Sciatic nerve (tissue), 2 donors: ENCODE measurements around the gene FETUB. TPM values are rescaled to one million over a fixed set of nuclear protein-coding genes. Genes with fewer than 3 reads are reported as not detected.

Experiments
- ATAC-seq: fragments of 200-7000 bp; cut with Tn5 transposase; one replicate; pipeline ENCODE4 v1.9.1; 2020; ENCODE audit warnings: mild to moderate bottlenecking, moderate library complexity
- DNase-seq: peaks from one replicate; pipeline ENCODE4 v3.0.0-alpha.2; 2020; ENCODE audit warnings: low spot score
- intact Hi-C: fragments of 100-400 bp; cut with DNase I; formaldehyde crosslinking; loops from one replicate; pipeline ENCODE4 v1.14.2; 2022
- total RNA-seq: library from RNA; stranded (reverse); fragmentation: NEBNext Ultra II Directional; extraction: Animal tissue kit (Norgen Biotek cat#: 25700); gene quantifications from one replicate; pipeline ENCODE4 v1.2.1, GENCODE V29; 2021
- donor health status: DM: no; HTN: no; CAD: no.
- donor health status: DM: no; HTN: no; CAD: no.

FETUB gene, protein sequence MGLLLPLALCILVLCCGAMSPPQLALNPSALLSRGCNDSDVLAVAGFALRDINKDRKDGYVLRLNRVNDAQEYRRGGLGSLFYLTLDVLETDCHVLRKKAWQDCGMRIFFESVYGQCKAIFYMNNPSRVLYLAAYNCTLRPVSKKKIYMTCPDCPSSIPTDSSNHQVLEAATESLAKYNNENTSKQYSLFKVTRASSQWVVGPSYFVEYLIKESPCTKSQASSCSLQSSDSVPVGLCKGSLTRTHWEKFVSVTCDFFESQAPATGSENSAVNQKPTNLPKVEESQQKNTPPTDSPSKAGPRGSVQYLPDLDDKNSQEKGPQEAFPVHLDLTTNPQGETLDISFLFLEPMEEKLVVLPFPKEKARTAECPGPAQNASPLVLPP
- not detected for total RNA-seq

DNA sequence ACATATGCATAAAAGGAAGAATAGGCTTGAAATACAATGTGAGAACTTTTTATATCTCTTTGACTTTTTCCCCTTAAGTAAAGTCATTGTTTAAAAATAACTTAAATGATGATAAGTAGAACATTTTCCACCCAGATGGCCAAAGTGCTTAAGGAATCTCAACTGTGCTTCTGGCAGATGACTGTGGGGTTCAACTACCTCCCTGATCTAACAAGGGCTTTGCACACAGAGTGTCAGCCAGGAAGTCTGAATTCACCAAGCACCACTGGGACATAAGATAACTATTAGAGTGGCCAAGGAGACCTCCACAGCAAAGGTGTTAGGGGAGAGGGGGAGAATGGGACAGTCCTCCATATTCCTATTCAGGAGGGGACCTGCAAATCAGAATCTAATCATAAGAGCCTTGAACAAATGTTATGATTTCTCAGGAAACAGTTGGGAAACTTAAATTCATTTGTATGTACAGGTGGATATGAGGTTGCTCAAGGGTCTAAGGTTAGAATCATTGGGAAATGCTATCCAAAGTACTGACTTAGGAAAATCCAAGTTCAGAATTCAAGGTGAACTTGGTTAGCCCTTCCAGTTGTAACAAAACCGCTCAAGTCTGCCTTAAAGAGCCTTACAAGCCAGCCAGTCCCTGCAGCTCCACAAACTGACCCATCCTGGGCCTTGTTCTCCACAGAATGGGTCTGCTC lies at the start of gene FETUB:
TSS of gene FETUB (plus strand) at position 622 of the 695 bp plus-strand sequence. CDS start at position 684, 62 bp downstream.
- no peak for DNase-seq
- ATAC-seq, result no peak
- intact Hi-C loops, result no loop called here

DNA sequence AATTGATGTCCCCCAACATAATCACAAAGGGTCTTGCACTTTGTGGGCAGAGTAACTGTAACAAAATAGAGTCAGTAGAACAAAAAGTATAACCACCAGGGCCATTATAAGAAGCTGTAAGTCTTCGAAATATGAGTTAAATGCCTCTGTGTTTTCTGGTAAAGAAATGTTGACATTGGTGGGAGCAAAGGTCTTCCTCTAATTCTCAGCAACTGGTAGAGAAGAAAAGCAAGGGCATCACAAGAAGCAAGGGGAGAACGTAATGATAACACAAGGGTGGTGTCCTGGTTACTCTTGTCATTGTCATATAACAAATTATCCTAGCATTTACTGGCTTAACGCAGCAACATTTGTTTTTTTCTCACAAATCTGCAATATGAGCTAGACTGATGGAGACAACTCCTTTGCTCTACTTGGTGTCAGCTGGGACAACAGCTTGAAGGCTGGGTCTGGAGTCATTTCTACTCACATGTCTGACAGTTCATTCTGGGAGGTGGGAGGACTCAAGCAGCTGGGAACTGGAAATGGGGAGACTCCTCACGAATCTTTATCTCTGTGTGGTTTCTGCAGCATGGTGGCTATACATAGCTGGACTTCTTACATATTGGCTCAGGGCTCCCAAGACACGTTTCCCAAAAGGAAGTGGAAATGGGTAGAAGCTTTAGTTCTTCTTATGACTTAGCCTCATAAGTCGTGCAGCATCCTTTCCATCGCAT lies 49.5 kb upstream of the FETUB start:
- intact Hi-C loops, result no loop called here
- ATAC-seq (no peak), DNase-seq (no peak)

DNA sequence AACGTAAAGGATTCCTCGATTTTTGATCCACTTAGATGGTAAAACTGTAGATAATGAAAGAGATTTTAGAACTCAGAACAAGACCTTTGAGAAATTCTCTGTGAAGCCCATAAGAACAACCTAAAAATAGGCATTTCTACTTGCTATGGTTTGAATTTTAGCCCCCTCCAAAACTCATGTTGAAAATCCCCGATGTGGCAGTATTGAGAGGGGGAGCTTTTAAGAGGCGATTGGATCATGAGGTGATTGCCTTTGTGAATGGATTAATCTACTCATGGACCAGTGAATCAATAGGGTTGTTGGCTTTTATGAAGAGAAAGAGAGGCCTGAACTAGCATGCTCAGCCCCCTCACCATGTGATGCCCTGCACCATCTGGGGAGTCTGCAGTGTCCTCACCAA lies 47.5 kb upstream of the FETUB start:
- no peak for ATAC-seq
- DNase-seq, result no peak
- intact Hi-C loops, result no loop called here

GRCh38 chr3:186593862-186594261 lies 46.3 kb upstream of the FETUB start:
- DNase-seq, result no peak
- ATAC-seq, result no peak
- intact Hi-C loops, result no loop called here

GRCh38 chr3:186594591-186595113 lies 45.5 kb upstream of the FETUB start:
- intact Hi-C loops, result no loop called here
- DNase-seq (no peak), ATAC-seq (no peak)

DNA sequence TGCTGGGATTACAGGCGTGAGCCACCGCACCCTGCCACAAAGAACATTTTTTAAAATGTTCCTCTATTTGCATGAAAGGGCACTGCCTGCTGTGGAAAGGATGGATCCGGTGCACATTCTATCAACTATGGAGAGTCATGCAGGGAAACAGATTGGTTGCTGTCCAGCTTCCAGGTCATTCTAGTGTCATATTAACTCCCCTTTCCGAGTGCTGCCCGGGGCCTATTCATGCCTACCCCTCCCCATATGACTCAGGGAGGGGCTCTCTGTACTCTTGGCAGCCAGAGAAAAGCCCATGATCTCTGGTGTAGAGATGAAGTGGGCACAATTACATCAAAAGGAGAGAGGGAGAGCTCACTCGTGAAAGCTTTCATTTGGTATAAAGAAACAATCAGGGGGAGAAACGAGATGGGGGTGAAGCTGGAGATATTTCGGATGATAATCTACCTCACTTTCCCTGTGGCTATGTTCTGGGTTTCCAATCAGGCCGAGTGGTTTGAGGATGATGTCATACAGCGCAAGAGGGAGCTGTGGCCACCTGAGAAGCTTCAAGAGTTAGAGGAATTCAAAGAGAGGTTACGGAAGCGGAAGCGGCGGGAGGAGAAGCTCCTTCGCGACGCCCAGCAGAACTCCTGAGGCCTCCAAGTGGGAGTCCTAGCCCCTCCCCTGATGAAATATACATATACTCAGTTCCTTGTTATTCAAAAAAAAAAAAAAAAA lies 43.5 kb upstream of the FETUB start:
- intact Hi-C loops, result no loop called here
- DNase-seq, result no peak
- no peak for ATAC-seq

DNA sequence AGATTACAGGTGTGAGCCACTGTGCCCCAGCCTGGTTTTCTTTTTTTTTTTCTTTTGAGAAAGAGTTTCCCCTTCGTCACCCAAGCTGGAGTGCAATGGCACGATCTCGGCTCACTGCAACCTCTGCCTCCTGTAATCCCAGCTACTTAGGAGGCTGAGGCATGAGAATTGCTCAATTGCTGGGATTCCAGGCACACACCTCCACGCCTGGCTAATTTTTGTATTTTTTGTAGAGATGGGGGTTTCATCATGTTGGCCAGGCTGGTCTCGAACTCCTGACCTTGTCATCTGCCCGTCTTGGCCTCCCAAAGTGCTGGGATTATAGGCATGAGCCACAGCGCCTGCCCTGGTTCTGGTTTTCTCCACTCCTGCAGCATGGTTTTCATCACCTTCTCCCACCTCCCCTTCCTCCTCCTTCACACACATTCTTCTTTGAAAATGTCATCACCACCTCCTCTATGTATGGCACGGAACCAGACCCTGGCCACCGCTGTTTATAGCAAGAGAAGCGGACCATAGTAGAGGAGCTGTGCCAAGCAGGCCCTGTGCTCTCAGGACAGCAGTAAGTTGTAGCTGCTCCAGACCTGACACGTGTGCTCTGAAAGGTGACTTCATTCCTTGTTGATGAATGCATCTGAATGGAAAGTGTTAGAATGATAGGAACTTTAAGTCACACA lies 42.0 kb upstream of the FETUB start:
- intact Hi-C loops, result no loop called here
- DNase-seq (no peak), ATAC-seq (no peak)

GRCh38 chr3:186598794-186599141 lies 41.4 kb upstream of the FETUB start:
- ATAC-seq (no peak), DNase-seq (no peak)
- intact Hi-C loops, result no loop called here

- ATAC-seq, result no peak
- intact Hi-C loops, result no loop called here
Observed at GRCh38 chr3:186599142-186599784, 40.9 kb upstream of the FETUB start.

GRCh38 chr3:186599785-186600166 lies 40.4 kb upstream of the FETUB start:
- intact Hi-C loops, result no loop called here
- ATAC-seq, result no peak
- DNase-seq, result no peak

More at GRCh38 chr3:186599142-186599784, 40.9 kb upstream of the FETUB start:
- DNase-seq, result no peak

- no peak for ATAC-seq
- intact Hi-C loops, result no loop called here
Observed at GRCh38 chr3:186600896-186601295, 39.3 kb upstream of the FETUB start.

GRCh38 chr3:186603159-186603558 lies 37.0 kb upstream of the FETUB start:
- no peak for DNase-seq
- intact Hi-C loops, result no loop called here
- ATAC-seq, result no peak

More at GRCh38 chr3:186600896-186601295, 39.3 kb upstream of the FETUB start:
- DNase-seq, result no peak

DNA sequence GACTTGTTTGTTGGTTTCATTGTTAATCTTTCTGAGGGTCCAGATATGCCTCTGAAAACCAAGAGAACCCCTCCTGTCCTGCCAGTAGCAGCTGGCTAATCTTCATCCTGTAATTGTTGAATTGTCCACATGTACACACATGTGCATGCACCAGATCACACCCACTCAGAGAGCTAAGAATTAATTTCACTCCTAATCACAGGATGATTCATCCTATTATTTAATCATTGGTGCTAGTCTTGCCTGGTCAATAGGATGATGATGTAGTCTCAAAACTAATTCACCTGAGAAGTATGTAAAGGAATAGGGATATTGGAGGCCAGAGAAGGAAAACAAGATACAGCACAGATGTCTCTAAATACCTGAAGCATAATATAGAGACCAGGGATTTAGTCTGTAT lies 35.1 kb upstream of the FETUB start:
- no peak for ATAC-seq
- no peak for DNase-seq
- intact Hi-C loops, result no loop called here

DNA sequence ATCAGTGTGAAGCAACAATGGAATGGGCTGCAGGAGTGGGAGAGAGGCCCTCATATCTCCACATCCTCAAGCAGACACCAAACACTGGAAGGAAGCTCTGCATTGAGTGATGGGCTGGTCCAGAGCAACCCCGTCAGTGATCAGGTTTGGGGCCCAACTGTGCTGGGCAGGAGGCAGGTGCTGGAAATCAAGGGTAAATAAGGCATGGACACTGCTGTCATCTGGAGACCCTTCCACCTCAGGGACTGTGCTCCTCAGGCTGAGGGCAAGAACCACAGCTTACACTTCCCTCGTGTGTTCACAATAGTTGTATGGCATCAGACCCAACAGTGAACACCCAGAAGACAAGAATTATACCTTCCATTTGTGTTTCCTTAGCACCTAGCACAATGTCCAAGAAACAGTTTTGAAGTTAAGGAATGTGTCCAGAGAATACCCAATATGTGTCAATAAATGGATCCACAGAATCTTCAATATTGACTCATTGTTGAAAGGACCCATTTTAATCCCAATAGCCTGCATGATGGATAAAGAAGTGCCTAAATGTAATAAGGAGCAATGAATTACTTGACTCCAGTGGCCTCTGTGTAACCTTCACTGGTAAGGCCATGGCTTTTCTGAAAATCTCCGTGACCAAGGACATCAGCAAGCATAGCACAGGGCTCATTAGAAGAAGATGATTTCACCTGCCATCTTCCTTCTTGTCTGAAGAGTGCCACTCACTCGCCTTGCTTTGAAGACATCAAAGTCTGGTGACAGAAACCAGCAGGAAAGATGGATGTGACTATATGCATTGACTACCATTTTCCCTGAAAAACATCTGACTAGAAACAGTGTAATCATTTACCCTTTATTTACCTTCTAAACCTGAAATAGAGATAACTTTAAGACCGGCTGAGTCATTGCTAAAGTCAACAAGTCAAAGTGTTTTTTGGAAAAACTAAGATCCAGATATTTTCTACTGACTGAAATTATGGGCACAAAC lies 34.3 kb upstream of the FETUB start:
- ATAC-seq (no peak), DNase-seq (no peak)
- intact Hi-C loops, result no loop called here

DNA sequence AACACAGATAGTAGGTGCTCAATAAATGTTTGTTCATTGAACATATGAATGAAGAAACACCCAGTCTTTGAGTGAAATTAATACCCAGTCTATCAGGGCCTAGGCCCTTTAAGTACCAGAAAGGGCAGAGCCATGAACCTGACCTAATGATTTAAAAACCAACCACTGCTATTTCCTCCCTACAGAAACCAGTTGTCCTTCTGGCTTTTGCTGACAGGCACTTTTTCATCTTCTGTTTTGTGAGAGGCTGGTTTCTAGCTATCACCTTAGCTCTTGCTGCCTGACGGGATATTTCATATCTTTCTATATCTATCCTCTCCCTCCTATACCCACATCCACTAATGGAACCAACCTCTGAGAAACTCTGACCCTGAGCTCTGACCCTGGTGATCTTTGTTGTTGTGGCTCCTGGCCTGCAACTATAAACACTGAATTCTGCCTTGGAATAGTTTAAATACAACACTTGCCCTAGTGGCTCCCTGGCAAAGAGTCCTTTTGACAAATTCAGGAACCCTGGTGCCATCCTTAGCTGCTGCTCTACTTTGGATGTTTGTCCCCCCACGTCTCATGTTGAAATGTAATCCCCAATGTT lies 31.5 kb upstream of the FETUB start:
- no peak for ATAC-seq
- intact Hi-C loops, result no loop called here
- no peak for DNase-seq

DNA sequence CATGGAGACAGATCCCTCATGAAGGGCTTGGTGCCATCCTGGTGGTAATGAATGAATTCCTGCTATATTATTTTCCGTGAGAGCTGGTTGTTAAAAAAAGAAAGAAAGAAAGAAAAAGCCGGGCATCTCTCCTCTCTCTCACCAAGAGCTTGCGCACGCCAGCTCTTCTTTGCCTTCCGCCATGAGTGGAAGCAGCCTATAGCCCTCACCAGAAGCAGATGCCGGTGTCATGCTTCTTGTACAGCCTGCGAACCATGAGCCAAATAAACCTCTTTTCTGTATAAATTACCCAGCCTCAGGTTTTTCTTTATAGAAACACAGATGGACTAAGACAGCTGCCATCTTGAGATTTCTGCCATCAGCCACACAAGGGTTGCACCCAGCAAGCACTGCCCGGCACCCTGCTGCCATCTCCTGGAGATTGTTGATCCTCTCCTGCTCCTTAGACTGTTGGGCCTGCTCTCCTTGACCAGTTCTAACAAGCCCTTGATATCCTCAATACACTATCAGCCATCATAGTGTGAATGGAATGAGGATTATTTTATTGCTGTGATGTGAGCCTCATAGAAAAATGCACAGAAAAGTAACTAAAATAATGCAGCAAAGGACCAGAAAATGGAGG lies 30.8 kb upstream of the FETUB start:
- DNase-seq, result no peak
- ATAC-seq, result no peak
- intact Hi-C loops, result no loop called here
